GM18907 (cell line): ENCODE data around the gene STX4.
"Not testable (repeated sequence)": the region's sequence is repeated elsewhere in the genome, so short reads cannot be mapped to it uniquely, and the experiment has no call there.

Experiments
- ATAC-seq: cut with Tn5 transposase; IDR thresholded peaks from one replicate; pipeline ENCODE4 v1.9.1; 2021; ENCODE audit warnings: mild to moderate bottlenecking, moderate library complexity; ENCODE audit not compliant: unreplicated experiment

STX4 gene

GRCh38 chr16:30997725-30998711 lies 35.3 kb upstream of the STX4 start:
- no peak for ATAC-seq

DNA sequence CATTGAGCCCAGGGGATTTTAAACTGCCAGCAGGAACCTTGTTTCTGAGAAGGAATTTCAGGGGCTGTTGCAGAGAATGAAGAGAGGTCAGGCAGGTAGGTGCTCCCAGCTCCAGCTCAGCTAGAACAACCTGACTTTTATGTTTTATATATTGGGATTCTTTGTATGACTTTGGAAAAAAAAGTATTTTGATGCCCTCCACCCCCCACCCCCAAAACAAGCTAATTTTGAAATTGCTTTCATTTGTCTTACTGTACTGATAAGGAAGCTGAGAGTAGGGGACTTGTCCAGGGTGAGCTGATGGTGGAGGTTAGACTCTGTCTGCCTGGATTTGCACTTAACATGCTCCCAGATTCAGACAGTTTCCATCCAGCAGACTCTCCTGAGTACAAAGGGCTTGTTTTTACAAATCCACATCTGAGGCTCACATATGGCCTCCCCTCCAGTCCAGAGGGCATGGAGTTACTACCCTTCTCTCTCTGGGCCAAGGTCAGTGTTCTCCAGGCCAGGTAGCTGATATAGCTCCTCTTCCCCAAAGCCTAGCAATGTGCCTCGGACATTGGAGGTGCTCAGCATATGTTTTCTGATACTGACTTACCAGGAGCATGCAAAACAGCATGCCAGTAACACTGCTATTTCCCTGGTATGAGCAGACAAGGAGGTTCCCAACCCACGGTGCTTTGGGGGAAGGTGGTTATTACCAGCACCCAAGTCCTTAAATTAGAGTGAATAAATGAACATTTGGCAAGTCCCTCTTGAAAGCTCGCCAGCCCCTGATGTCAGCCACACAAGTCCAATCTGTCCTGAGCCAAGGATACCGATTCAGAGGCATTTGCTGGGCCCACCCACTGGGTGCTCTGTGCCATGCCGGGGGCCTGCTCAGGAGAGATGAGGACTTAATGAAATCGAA lies 34.3 kb upstream of the STX4 start:
- no peak for ATAC-seq

DNA sequence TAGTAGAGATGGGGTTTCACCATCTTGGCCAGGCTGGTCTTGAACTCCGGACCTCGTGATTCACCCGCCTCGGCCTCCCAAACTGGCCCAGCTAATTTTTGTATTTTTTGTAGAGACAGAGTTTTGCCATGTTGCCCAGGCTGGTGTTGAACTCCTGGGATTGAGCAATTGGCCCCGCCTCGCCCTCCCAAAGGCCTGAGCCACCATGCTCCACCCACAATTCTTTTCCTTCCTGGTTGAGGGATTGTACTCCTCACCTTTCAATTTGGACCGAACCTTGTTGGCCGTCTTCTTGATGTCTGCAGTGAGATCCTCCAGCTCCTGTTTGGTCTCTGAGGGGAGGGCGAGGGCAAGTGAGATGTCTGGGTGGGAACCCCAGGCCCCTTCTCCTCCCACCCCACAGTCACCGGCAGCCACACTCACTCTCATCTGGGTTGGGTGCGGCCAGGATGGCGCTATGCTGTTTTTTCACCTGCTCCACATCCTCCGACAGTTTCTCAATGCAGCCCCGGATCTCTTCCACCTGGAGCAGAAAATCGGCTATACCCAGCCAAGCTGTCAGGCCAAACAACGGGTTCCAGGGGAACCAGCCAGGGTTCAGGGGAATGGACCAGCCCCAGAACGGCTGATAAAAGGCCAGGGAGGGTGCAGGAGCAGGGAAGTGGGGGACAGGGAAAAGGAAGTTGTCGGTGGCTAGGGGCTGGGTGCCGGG lies 32.5 kb upstream of the STX4 start:
- no peak for ATAC-seq

GRCh38 chr16:31001507-31002249 lies 31.7 kb upstream of the STX4 start:
- no peak for ATAC-seq

- ATAC-seq, result no peak
These were observed 31.1 kb upstream of the STX4 start for GRCh38 chr16:31002250-31002700.

GRCh38 chr16:31002862-31003341 lies 30.5 kb upstream of the STX4 start:
- no peak for ATAC-seq

GRCh38 chr16:31003744-31004143 lies 29.6 kb upstream of the STX4 start:
- no peak for ATAC-seq

GRCh38 chr16:31004658-31005057 lies 28.7 kb upstream of the STX4 start:
- no peak for ATAC-seq

- no peak for ATAC-seq
These were observed 27.8 kb upstream of the STX4 start for GRCh38 chr16:31005350-31006085.

GRCh38 chr16:31006086-31006385 lies 27.3 kb upstream of the STX4 start:
- ATAC-seq, result no peak

DNA sequence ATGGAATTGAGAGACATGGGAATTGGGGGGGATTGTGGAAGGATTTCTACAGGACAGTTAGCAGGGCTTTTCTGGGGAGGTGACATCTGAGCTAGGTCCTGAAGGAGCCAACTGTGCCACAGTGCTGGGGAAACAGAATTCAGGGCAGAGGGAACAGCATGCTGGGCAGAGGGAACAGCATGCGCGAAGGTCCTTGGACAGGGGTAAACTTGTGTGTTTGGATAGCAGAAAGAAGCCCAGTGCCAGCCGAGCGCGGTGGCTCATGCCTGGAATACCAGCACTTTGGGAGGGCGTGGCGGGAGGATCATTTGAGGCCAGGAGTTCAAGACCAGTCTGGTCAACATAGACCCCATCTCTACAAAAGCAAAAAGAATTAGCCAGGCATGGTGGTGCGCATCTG lies 26.8 kb upstream of the STX4 start:
- ATAC-seq, result no peak

DNA sequence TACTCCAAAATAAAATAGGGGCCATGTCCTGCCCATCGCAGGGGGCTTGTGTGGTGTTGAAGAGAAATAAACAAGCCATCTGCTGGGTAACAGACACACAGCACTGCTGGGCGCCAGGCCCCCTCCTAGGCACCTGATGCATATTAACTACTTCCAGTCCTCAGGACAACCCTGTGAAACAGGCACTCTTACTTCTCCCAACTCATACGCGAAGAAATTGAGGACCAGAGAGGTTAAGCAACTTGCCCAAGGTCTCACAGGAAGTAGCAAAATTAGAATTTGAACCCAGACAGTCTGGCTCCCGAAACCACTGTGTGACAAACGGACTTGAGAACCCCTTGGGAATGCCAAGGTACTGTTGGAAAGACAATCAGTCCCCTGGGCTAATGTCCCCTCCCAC lies 25.7 kb upstream of the STX4 start:
- no peak for ATAC-seq

DNA sequence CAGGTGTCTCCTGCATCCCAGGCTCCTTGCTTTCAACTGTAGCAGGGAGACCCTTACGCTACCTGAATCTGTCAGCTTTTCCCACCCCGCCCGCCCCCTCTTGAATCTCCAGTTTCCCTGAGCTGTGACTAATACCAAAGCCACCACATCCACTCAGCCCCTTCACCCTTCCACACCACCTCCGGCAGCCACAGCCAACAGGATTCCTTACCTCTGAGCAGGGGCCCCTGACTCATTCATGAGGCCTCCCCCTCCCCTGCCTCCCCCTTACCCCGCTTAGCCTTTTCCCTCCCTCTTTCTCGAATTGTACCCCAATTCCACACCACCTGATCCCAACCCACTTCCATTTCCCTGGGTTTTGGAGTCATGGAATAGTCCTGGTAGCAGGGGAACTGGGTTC lies 25.2 kb upstream of the STX4 start:
- no peak for ATAC-seq

DNA sequence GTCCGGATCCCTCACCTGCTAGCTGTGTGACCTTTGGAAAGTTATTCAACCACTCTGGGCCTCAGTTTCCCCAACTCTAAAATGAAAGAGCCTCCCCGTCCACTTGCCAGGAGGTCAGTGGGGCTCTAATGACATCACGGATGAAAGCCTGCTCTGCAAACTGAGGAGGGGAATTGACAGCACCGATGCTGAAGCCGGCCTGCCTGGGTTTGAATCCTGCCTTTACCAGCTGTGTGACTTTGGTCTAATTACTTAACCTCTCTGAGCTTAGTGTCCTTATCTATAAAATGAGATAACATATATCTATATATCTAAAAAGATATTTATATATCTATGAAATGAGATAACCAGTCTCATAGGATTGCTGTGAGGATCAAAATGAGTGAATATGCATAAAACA lies 24.8 kb upstream of the STX4 start:
- no peak for ATAC-seq

DNA sequence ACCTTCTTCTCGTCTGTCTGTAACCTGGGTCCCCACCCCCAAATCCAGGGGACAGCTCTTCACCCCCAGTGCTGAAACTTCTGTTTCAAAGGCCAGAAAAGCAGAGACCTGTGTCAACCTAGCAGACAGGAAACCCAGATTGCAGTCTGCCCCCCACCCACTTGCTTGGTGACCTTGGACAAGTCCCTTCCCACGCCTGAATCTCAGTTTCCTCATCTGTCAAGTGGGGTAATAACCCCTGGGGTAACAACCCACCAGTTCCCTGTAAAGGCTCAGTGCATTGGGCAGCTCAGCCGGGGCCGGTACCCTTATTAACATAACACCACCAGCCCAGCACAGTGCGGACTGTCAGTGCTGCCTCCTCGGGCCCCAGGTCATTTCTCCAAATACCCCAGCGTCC lies 24.2 kb upstream of the STX4 start:
- ATAC-seq, result no peak

GRCh38 chr16:31009894-31010584 lies 23.3 kb upstream of the STX4 start:
- no peak for ATAC-seq

GRCh38 chr16:31010585-31011325 lies 22.6 kb upstream of the STX4 start, which contains the start of gene STX1B:
Gene STX1B, minus strand, starts transcription at chr16:31010638. Its CDS starts 242 bp downstream, at chr16:31010396.
- no peak for ATAC-seq

DNA sequence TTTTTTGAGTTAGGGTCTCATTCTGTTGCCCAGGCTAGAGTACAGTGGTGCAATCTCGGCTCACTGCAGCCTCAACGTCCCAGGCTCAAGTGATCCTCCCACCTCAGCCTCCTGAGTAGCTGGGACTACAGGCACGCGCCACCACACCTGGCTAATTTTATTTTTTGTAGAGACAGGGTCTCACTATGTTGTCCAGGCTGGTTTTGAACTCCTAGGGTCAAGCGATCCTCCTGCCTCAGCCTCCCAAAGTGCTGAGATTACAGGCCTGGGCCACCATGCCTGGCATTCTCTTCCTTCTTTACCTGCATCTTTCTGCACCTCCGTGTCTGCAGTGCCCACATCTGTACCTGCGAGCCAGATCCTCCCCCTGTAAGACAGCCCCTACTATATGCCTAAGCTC lies 21.5 kb upstream of the STX4 start:
- ATAC-seq, result not testable (repeated sequence)
